Uterus (tissue), 4 donors: ENCODE measurements around the gene KIF2A. TPM values are rescaled to one million over a fixed set of nuclear protein-coding genes. Genes with fewer than 3 reads are reported as not detected.
A peak's percentile ranks its signal among the peaks of the same experiment; 100 is the strongest.

ENCODE experiments used
- DNase-seq, 2 donors: peaks; one replicate each; pipeline ENCODE4 v3.0.0-alpha.2; 2019 to 2020
- H3K27ac ChIP-seq, 2 donors: fragments of 200-600 bp; sonication (generic); 1 replicate in 1 of 2; 2 replicates in 1 of 2; pipeline ENCODE4 v1.5.1; 2016 to 2018
- H3K27me3 ChIP-seq, 2 donors: fragments of 200-600 bp; sonication (generic); one replicate each; pipeline ENCODE4 v1.5.1; 2018 to 2019; ENCODE audit warnings: control low read depth in 1 of 2
- H3K36me3 ChIP-seq, 2 donors: fragments of 200-600 bp; sonication (generic); one replicate each; pipeline ENCODE4 v1.5.1; 2019; ENCODE audit warnings: control low read depth in 1 of 2
- H3K4me1 ChIP-seq, 2 donors: fragments of 200-600 bp; sonication (generic); one replicate each; pipeline ENCODE4 v1.5.1; 2018 to 2019; ENCODE audit warnings: control low read depth in 1 of 2
- H3K4me3 ChIP-seq, 2 donors: fragments of 200-600 bp; sonication (generic); 1 replicate in 1 of 2; 2 replicates in 1 of 2; pipeline ENCODE4 v1.5.1; 2018 to 2019; ENCODE audit warnings: mild to moderate bottlenecking in 1 of 2
- H3K9me3 ChIP-seq, 2 donors: fragments of 200-600 bp; sonication (generic); one replicate each; pipeline ENCODE4 v1.5.1; 2019; ENCODE audit warnings: control low read depth in 1 of 2
- CTCF ChIP-seq, 4 experiments: fragments of 200-600 bp in 2 of 4; fragments of 450-650 bp in 2 of 4; sonication (generic) in 2 of 4; IDR thresholded peaks; one replicate each; pipeline ENCODE4 v1.5.1; 2016 to 2019; ENCODE audit warnings: antibody characterized with exemption in 4 of 4, mild to moderate bottlenecking in 2 of 4, moderate library complexity in 1 of 4
- POLR2A ChIP-seq, 2 donors: fragments of 450-650 bp; IDR thresholded peaks; one replicate each; pipeline ENCODE4 v1.6.1; 2016; ENCODE audit warnings: antibody characterized with exemption in 2 of 2, mild to moderate bottlenecking in 1 of 2, moderate library complexity in 1 of 2
- intact Hi-C: fragments of 100-400 bp; cut with DNase I; formaldehyde crosslinking; loops from one replicate; pipeline ENCODE4 v1.15.1; 2023; ENCODE audit warnings: low total_unique reads
- total RNA-seq, 4 donors: library from RNA; depleted of rRNA in 3 of 4; stranded (reverse); fragments of >200 nt in 3 of 4; gene quantifications; one replicate each; pipeline versions ENCODE4 v1.1.0 to v1.2.4, GENCODE V29; 2014 to 2023
- donor health status: DM: yes; HTN: yes; CAD: no.

KIF2A gene
- total RNA-seq, 4 donors from 2014 or later = 32.8 to 116 (median 39.4) TPM

GRCh38 chr5:62432621-62433064 lies 126.6 kb downstream of the KIF2A start:
- Histone ChIP-seq H3K27me3 (no peaks in the 10 kb centered on the region), H3K36me3 (no peaks in the 10 kb centered on the region), H3K27ac (peak overlapping the region; percentile 56 to 70), H3K9me3 (no peaks in the 10 kb centered on the region), H3K4me1 (peaks cover 0 to 6% of the 10 kb centered on the region in 2 donors), H3K4me3 (no peak overlapping the region)
- DNase-seq = peak in 1 of 2 donors; percentile 35
- intact Hi-C loops = no loop called here
- TF ChIP-seq CTCF (IDR thresholded peaks at IDR 0.05) (no peak), POLR2A (IDR thresholded peaks at IDR 0.05) (no peak)

Other genes starting within 250 kb of the KIF2A start
- 10 to 100 TPM; 18.8 to 38.2 (median 27.3) TPM for gene DIMT1, start 97.7 kb downstream of the KIF2A start, total RNA-seq
- gene IPO11, start 106.6 kb downstream of the KIF2A start, total RNA-seq = 10 to 100 TPM; 20.0 to 62.0 (median 45.3) TPM